Epithelial cell of prostate (primary cell): ENCODE measurements around the gene LSM3.

Source experiments
- DNase-seq: peaks from one replicate; pipeline ENCODE4 v3.0.0-alpha.2; 2011; ENCODE audit warnings: low read depth, low spot score
- H3K27ac ChIP-seq: fragments of 450-650 bp; 2 replicates; pipeline ENCODE4 v1.5.1; 2017; ENCODE audit warnings: mild to moderate bottlenecking

Gene LSM3

DNA sequence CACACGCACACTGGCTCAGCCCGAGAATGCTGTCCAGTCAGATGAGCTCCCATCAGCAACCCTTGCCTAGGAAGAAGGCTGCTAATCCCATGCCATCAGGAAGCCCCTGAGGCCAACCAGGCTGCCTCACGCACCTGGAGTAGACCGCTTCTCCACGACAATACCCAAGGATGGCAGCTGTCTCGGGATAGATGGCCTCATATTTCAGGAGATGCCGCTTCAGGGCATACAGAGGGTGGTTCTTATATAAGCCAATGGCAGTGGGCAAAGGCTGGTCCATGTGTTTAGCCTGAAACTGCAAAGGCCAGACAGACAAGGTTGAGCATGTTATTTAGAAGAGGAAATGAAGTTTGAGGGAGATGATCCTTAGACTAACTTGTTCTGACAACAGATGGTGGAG is 22.4 kb upstream of the LSM3 start:
- no peak for DNase-seq
- peak overlapping the region; percentile 83 for H3K27ac ChIP-seq

DNA sequence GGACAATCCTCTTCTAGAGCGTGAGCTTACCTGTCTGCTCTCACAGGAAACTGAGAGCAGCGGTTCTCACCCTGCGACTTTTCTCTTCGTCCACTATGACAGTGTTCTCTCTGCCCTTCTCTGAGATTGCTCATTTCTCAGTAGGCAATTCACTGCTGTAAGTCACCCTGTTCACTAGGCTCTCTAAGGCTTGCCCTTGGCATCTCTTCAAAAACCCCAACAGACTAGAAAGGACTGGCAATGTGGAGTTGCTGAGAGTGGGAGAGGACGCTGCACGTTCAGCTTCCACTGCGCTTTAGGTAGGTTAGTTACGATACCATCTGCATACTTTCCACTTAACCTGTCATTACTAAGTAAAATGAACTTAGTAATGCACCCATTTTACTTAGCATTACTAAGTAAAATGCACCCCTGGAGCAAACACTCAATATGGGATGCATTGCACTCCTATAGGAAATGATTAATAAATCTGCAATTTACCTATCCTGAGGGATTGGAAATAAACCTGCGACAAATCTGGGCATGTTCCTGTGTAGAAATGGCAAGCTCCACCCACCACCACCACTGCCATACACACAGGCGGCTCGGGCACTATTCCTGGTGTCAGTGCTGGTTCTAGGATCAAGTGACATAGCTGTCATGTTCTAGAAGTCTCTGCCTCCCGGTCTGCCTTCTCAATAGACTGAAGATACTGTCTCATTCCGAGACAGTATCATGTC is 21.6 kb upstream of the LSM3 start:
- no peak for DNase-seq
- peak overlapping the region; percentile 83 for H3K27ac ChIP-seq

DNA sequence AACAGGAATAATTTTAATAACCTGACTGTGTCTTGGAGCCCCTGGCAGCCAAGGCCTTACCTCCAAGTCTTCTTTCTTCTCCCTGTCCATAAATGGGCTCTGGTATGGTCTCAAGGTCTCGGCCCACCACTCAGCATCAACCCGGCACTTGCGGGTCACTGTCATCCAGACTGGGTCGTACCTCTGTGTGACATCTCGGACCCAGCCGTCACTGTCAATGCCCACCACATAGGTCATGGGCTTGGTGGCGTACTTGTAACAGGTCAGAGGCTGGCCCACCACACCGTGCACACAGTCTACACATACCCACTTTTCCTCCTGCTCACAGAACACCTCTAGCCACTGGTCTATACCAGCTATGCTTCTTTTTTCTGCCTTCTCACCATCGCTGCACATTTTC is 20.7 kb upstream of the LSM3 start:
- H3K27ac ChIP-seq, result peak overlapping the region; percentile 83
- no peak for DNase-seq

DNA sequence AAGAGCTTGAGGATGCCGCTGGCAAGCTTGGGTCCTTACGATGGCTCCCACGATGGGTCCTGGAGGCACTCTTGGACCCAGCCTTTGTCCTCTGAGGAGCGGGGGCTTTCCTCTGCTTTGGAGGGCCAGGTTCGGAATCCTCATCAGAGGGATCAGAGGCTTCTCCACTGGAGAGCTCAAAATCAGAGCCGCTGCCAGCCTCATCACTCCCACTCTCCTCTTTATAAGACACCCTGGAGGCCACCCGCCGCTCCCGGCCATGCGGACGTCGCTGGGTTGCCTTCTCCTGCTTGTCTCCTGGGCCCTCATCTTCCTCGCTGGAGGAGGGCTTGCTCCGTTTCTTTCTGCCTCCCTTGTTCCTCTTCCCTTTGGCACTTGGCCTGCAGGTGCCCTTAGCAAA is 20.2 kb upstream of the LSM3 start:
- H3K27ac ChIP-seq, result no peak overlapping the region
- DNase-seq, result no peak

DNA sequence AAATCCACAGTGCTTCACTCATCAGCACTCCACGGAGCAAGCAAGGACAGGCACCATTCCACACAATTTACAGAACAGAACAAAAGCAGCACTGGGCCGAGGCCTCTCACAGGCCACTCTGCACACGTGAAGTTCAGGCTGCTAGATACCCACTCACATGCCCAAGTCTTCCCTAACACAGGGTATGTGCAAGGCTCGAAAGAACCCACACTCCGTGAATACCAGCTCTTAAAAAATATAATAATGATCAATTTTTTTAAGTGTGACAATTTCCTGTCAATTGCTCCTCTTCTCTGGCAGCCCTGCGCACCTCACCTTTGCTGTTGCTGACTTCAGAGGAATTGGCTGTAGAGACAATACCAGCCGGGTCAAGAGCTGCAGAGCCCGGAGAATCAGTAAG is 19.2 kb upstream of the LSM3 start:
- H3K27ac ChIP-seq, result no peak overlapping the region

DNA sequence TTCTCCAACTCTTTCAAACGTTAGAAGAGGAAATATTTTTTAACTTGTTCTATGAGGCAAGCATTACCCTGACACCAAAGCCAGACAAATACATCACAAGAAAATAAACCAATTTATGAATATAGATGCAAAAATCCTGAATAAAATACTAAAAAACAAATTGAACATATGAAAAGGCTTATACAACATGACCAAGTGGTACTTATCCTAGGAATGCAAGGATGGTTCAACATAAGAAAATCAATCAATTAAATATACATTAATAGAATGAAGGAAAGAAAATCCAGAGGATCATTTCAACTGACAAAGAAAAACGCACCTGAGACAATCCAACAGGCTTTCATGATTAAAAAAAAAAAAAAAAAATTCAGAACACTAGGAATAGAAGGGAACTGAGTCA is 17.3 kb upstream of the LSM3 start:
- DNase-seq, result no peak
- H3K27ac ChIP-seq, result no peak overlapping the region

More for the DNA sequence above, 19.2 kb upstream of the LSM3 start:
- DNase-seq, result no peak

DNA sequence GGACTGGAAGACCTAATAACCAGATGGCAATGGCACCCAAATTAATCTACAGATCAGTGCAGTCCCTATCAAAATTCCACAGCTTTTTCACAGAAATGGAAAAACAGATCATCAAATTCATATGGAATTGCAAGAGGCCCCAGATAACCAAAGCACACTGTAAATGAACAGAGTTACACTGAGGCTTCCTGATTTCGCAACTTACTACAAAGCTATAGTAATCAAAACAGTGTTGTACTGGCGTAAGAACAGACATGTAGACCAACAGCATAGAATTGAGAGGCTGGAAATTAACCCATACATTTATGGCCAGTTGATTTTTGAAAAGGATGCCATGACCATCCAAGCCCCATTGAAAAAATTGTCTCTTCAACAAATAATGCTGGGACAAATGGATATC is 16.4 kb upstream of the LSM3 start:
- peak overlapping the region; percentile 28 for H3K27ac ChIP-seq
- DNase-seq, result no peak

DNA sequence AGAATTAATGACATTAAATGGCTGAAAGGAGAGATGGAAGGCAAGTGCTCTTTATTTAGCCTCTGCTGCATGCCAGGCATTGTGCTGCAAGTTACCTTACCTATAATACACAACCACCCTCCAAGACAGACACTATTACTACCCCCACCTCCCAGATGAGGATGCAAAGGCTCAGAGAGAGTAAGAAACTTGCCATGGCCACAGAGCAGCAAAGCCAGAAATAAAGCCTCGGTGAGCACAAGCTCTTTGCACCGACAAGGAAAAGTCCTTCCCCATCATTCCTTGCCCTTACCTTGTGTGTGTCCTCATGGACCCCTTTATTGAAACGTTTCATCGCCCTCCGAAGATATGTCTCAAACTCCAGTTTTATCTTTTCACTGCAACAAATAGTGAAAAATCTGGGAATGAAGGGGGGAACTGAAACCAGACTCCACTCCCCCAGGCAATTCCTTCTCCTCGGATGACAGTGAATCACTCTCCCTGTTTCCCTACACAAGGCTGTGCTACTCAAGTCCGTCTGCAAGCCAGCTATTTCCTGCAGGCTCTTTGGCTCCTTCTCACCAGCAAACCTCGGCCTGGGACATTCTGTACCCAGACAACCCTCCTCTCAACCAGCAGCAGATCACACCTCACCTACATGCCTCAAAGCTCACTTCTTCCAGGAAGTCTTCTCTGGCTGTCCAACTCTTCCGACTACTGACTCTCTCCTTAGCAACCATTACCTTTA is 11.6 kb upstream of the LSM3 start:
- H3K27ac ChIP-seq, result peak overlapping the region; percentile 33
- DNase-seq, result no peak

DNA sequence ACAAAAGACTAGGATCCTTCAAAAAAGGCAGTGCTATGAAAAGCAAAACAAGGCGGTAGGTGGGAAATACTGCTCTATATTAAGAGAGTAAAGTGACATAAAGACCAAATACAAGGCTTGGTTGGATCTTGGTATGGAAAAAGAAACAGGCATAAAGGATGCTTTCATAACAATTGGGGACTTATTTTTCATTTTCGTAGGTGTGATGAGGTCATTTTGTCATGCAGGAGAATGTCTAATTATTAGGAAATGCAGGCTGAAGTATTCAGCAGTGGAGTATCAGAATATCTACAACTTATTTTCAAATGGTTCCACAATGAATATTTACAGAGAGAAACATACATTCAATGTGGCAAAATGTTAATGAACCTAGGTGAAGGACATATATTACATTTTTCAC is 9.2 kb upstream of the LSM3 start:
- H3K27ac ChIP-seq, result peak overlapping the region; percentile 98
- DNase-seq, result no peak

DNA sequence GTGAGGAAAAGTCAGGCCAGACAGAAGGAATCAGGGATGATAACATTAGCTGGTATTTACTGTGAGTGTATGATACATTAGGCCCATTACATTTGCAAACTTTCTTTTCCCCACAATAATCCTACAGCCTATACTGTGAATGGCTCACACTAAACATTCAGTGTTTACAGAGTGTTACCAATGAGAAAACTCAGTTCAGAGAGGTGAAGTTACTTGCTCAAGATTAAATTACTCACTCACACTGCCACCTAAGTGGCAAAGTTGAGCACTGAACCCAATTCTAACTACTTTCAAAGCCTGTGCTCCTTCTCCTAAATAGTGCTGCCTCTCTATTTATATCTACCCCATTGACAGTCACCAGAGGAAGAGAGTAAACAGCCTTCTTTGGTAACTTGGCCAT is 8.7 kb upstream of the LSM3 start:
- peak overlapping the region; percentile 98 for H3K27ac ChIP-seq
- no peak for DNase-seq

DNA sequence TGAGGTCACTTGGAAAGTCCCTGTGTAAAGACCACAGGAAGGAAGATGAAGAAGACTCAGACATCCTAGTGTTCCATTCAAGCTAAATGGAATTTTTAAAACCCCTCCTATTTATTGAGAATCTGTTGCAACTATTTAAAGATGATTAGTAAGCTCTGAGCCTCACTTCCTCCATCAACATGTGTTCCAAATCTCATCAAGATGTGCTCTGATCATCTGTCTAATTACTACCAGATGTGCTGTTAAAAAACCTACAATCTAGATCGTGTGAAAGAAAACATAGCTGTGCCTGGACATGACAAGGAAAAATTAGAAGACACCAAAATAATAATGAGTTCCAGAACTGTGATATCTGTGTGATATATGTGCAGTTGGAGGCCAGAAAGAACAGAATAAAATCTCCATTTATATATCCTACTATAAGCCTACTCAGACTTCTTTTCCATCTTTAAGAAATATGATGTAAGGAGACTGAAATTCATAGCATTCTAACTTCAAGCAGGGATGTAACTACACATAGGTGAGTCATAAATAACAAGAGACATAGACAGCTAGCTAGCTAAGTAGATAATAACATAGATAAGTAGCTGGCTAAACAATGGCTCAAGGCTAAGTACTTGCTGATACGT is 8.0 kb upstream of the LSM3 start:
- H3K27ac ChIP-seq, result peak overlapping the region; percentile 98
- no peak for DNase-seq

DNA sequence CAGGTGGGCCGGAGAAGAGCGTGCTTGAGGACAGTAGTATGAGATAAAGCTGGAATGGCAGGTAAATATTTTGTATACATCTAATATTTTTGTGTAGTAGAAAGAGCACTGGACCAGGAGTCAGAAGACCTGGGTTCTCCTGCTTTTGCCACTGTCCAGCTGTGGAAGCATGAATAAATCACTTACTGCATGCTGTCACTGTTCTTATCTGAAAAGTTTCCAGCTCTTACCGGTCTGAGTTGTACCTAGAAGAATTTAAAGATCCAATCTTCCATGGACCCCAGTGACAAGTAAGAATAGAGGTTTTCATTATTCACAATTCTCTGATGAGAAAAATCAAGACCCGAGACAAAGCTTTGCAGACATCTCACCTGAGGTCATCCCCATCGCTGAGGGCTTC is 6.1 kb upstream of the LSM3 start:
- DNase-seq, result no peak
- peak overlapping the region; percentile 98 for H3K27ac ChIP-seq

DNA sequence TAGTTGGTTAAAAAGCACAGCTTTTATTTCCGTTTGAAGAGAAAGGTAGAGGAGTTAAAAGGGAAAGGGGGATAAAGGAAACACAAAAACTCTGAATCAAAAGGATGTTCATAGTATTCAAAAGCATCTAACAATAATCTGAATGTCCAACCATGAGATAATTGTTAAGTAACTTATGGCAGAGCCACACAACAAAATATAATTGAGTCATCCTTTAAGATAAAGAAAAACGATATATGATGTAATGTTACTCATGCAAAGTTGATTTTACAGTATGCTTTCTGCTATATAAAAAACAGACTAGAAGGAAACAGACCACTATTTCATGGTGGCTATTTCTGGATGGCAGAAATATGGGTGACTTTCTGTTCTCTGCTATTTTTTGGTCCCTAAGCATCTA is 4.1 kb upstream of the LSM3 start:
- H3K27ac ChIP-seq, result peak overlapping the region; percentile 34
- no peak for DNase-seq

DNA sequence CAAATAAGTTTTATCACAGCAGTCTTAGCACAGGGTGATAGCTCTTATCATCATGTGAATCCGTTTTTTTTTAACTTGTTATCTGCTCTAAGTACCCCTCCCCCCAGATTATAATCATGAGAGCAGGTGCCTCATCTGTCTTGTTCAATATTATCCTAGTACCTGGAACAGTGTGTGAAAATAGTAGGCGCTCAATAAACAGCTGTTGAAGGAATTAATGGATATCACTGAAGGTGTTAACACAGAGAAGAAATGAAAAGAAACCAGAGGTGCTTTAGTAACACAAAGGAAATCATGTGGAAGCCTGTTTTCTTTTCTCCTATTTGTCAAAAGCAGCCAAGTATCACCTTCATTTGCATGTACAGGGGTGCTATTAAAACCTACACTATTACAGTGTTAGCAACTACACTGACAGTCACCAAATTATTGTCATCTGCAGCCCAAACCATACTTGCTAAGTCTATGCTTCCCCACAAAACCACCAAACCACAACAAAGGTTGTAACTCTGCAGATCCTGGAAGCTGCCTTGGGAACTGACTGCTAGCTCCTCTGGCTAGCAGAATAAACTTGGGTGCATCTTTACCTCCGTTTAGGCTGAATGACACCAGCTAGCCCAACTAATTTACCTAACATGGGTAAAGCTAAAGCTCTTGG is 3.1 kb upstream of the LSM3 start:
- peak overlapping the region; percentile 34 for H3K27ac ChIP-seq
- no peak for DNase-seq

DNA sequence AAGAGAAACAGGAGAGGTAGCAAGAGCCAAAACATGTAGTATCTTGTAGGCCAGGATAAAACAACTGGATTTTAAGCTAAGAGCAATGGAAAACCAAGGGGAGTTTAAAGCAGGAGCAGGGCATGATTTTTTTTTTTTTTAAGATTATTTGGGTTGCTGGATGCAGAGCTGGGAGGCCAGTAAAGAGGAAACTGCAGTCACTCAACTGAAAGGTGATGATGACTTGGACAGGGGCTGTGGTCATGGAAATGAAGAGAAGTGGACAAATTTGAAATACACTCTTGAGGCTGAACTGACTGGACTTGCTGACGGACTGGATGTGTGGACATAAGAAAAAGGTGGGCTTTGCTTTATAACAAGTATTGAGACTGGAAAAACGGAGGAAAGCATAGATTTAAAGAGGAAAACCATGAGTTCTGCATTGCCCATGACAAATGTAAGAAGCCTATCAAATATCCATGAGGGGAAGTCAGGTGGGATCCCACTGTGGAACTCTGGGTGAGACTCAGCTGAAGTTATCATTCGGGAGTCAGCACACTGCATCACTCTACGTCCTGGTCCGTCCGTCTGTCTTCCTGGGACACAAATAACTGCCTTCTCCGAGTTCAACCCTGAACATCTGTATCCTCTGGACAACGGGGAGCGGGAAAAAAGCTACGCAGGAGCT is 904 bp upstream of the LSM3 start:
- H3K27ac ChIP-seq, result peak overlapping the region; percentile 89
- DNase-seq, result no peak

DNA sequence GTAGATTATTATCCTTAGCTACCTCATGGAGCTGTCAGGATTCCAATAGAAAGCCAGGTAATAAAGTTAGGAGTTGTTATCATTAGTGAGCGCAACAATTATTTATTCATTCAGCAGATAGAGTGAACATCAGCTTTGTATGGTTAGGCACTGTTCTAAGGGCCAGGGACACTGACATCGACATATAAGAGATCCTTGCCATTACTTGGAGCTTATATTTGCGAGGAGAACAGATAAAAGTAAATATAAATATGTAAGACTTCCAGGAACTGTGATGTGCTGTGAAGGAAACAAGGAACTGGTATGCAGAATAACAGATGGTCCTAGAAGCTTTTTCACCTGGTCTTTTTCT is 473 bp downstream of the LSM3 start:
- no peak for DNase-seq
- peak overlapping the region; percentile 89 for H3K27ac ChIP-seq

DNA sequence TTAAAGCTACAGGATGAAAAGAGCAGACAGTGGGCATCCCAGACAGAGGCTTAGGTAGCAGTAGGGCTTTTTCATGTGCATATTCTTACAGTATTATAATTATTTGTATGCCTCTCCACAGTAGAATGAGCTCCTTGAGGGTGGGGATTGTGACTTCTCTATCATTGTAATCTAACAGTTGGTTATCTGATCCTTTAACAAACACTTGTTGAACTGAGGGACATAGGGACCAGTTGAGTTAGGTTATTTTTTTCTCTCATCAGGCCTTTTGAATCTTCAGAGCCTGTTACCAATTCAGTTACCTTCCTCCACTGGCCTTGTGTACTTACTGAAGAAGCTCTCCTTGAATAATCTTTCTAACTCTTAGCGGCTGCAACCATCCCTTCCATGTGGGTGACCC is 1.2 kb downstream of the LSM3 start:
- DNase-seq, result no peak
- no peak overlapping the region for H3K27ac ChIP-seq

DNA sequence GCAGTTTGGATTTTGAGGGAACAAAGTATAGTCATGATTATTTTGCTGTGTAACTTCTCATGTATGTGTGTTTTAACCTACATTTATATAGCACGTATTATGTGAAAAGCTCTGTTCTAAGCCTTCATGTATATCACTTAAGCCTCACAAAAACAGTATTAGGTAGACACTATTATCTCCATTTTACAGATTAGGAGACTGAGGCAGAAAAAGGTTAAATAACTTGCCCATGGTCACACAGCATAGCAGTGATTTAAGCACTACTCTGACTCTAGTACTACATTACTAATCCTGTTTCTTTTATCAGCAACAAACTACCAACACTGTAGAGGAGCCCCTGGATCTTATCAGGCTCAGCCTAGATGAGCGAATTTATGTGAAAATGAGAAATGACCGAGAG is 2.6 kb downstream of the LSM3 start:
- DNase-seq, result no peak
- no peak overlapping the region for H3K27ac ChIP-seq

DNA sequence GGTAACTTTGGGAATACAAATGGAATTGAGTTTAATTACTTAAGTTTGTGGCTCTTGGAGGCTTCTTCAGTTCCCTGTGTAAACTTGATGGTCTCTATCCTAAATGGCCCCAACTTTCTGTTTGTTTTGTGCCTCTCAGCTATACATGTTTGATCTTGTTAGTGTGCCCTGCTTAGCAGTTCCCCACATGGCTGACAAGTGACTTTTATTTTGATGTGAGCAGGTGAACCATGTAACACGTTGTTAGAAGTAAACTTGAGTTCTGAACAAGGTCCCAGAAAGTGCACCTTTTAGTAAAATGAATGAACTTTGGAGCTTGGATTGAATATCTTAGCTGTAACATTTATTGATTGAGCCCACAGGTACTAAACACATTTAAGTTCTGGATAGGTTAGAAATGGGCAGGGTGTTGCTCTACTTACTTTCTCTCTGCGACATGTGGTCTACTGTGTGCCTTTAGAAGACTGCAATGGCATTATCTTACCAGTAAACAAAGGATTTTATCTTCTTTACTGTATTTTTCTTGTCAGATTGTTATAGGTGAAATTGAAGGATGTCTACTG is 4.5 kb downstream of the LSM3 start:
- DNase-seq, result no peak
- H3K27ac ChIP-seq, result no peak overlapping the region

DNA sequence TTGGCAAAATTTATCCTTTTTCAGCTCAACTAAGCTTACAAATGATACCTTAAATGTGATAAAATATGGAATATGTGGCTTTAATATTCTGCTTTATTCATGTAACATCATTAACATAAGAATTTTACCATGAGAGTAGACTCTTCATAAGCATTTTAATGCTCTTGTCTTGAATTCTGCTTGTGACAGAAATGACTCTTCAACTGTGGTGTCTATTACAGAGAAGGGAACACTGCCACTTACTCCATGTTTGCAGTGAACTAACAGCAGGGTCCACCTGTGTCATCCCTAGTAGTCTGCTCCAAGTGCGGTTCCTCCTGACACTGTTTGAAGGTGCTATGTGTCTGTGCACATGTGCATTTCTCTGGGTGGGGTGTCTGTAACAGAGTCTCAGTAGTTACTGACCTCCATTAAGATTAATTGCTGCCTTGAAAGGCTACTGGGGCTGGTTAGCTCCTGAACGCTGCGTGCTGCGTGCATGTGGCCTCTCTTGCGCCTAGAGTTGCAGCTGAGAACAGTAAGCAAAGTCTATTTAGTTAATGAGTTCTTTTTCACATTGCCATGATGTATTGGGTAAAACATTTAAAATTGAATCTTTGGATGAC is 8.3 kb downstream of the LSM3 start:
- no peak overlapping the region for H3K27ac ChIP-seq
- no peak for DNase-seq
